HepG2 (cell line): ENCODE results near the gene FUT3. TPM values are rescaled to one million over a fixed set of nuclear protein-coding genes. Genes with fewer than 3 reads are reported as not detected.

Experiments
- ATAC-seq: fragments of 200-7000 bp; cut with Tn5 transposase; 3 replicates; pipeline ENCODE4 v1.9.1; 2020; ENCODE audit warnings: mild to moderate bottlenecking, moderate library complexity
- BruUV-seq: library from RNA; stranded (reverse); fragments of 400-500 nt; replicated peaks from 2 replicates; lab custom pipeline; 2021; lab: Mats Ljungman, UMichigan
- CTCF ChIA-PET: fragments of 300-600 bp; formaldehyde crosslinking; extraction: SDS; loops from one replicate; lab custom pipeline; 2021; ENCODE audit warnings: low total read pairs, inconsistent platforms, low intra/inter-chr PET ratio; lab: Yijun Ruan, JAX
- POLR2A ChIA-PET: fragments of 350-600 bp; sonication (Branson Sonifier 250); formaldehyde crosslinking; loops from one replicate; lab custom pipeline; 2020; ENCODE audit warnings: antibody characterized with exemption, inconsistent platforms; lab: Yijun Ruan, JAX
- DNase-seq: peaks from one replicate; pipeline ENCODE4 v3.0.0-alpha.2; 2015; ENCODE audit warnings: low spot score
- FAIRE-seq: peaks from 3 replicates; lab custom pipeline; 2011; peaks lifted over from hg19 to GRCh38; lab: Jason Lieb, UNC
- H2AFZ ChIP-seq: one replicate; pipeline ENCODE4 v1.6.1; 2011; ENCODE audit warnings: low read length, inconsistent platforms
- H3K27ac ChIP-seq: fragments of 300-600 bp; 3 replicates; pipeline ENCODE4 v1.8.0; 2011; ENCODE audit warnings: mixed run types, mild to moderate bottlenecking, mixed read lengths, low read length, inconsistent platforms; ENCODE audit not compliant: insufficient read depth; ENCODE audit errors: extremely low read length
- H3K27me3 ChIP-seq, 2 experiments: fragments of 200-600 bp in 1 of 2; 2 replicates in 1 of 2; 3 replicates in 1 of 2; pipeline versions ENCODE4 v1.6.0 to v1.8.0; 2011; ENCODE audit warnings: low read length in 2 of 2, mild to moderate bottlenecking in 2 of 2, moderate library complexity in 2 of 2, inconsistent platforms in 1 of 2; ENCODE audit not compliant: insufficient read depth in 2 of 2, control insufficient read depth in 1 of 2
- H3K36me3 ChIP-seq, 2 experiments: fragments of 200-600 bp in 1 of 2; replicated peaks in 1 of 2; 2 replicates in 1 of 2; 3 replicates in 1 of 2; pipeline versions ENCODE4 v1.5.1 to v1.8.0; 2011; ENCODE audit warnings: low read length in 2 of 2, inconsistent platforms in 1 of 2; ENCODE audit not compliant: insufficient read depth in 2 of 2, control insufficient read depth in 1 of 2
- H3K4me1 ChIP-seq: 2 replicates; pipeline ENCODE4 v1.5.1; 2012; ENCODE audit warnings: low read length, inconsistent platforms; ENCODE audit not compliant: insufficient read depth
- H3K4me2 ChIP-seq: 2 replicates; pipeline ENCODE4 v1.6.0; 2011; ENCODE audit warnings: low read depth, low read length, inconsistent platforms
- H3K4me3 ChIP-seq, 3 experiments: fragments of 200-600 bp in 1 of 3; sonication (generic), shearing (Covaris generic) in 1 of 3; replicated peaks in 1 of 3; 2 replicates each; pipeline ENCODE4 v1.5.1; 2011 to 2016; ENCODE audit warnings: low read length in 3 of 3, inconsistent platforms in 2 of 3, low read depth in 2 of 3, mild to moderate bottlenecking in 2 of 3, control low read depth in 1 of 3, mixed read lengths in 1 of 3; ENCODE audit not compliant: insufficient read depth in 1 of 3
- H3K79me2 ChIP-seq: one replicate; pipeline ENCODE4 v1.6.1; 2011; ENCODE audit warnings: low read length, inconsistent platforms; ENCODE audit not compliant: insufficient read depth
- H3K9ac ChIP-seq: 2 replicates; pipeline ENCODE4 v1.6.0; 2011; ENCODE audit warnings: mild to moderate bottlenecking, low read depth, low read length, inconsistent platforms; ENCODE audit not compliant: insufficient read depth
- H3K9me3 ChIP-seq: 2 replicates; pipeline ENCODE4 v1.5.1; 2012; ENCODE audit warnings: mild to moderate bottlenecking, low read length
- H4K20me1 ChIP-seq: 2 replicates; pipeline ENCODE4 v1.6.0; 2011; ENCODE audit warnings: inconsistent platforms, mild to moderate bottlenecking, low read length, moderate library complexity; ENCODE audit not compliant: insufficient read depth
- NR3C1 ChIP-seq: sonication (generic); formaldehyde crosslinking; IDR thresholded peaks from 2 replicates; pipeline ENCODE4 v1.4.0; 2020; ENCODE audit warnings: missing genetic modification reagents
- SCMH1 ChIP-seq: sonication (generic); formaldehyde crosslinking; IDR thresholded peaks from 2 replicates; pipeline ENCODE4 v1.9.0; 2021; ENCODE audit warnings: missing genetic modification reagents, mild to moderate bottlenecking, borderline replicate concordance
- TBX2 ChIP-seq: sonication (generic); formaldehyde crosslinking; IDR thresholded peaks from 2 replicates; pipeline ENCODE4 v1.5.0; 2020; ENCODE audit warnings: missing genetic modification reagents, mild to moderate bottlenecking, borderline replicate concordance
- ZBTB21 ChIP-seq: sonication (generic); formaldehyde crosslinking; IDR thresholded peaks from 2 replicates; pipeline ENCODE4 v1.4.0; 2020; ENCODE audit warnings: missing genetic modification reagents
- ZKSCAN5 ChIP-seq: sonication (generic); formaldehyde crosslinking; IDR thresholded peaks from 2 replicates; pipeline ENCODE4 v1.5.1; 2020; ENCODE audit warnings: mild to moderate bottlenecking, missing genetic modification reagents
- ZNF430 ChIP-seq: sonication (generic); formaldehyde crosslinking; IDR thresholded peaks from 2 replicates; pipeline ENCODE4 v1.9.0; 2021; ENCODE audit warnings: mild to moderate bottlenecking, missing genetic modification reagents
- ZNF543 ChIP-seq: sonication (generic); formaldehyde crosslinking; IDR thresholded peaks from 2 replicates; pipeline ENCODE4 v1.4.0; 2020; ENCODE audit warnings: mild to moderate bottlenecking, missing genetic modification reagents
- ZNF552 ChIP-seq: sonication (generic); formaldehyde crosslinking; IDR thresholded peaks from 2 replicates; pipeline ENCODE4 v1.9.0; 2022; ENCODE audit warnings: missing genetic modification reagents, mild to moderate bottlenecking, borderline replicate concordance
- WGBS: methylation state at CpG from one replicate; pipeline ENCODE4 v1.1.6; 2017; ENCODE audit warnings: low lambda C conversion rate; 5-methylcytosine and 5-hydroxymethylcytosine counted together
- in situ Hi-C: cut with HindIII; loops from 2 replicates; pipeline ENCODE4 v1.10.0; 2017; ENCODE audit warnings: low pct_unique_long_range_greater_than_20kb; ENCODE audit not compliant: extremely low pct_ligation_motif_present
- intact Hi-C: fragments of 100-400 bp; cut with micrococcal nuclease; formaldehyde crosslinking; loops from one replicate; pipeline ENCODE4 v1.10.0; 2022; ENCODE audit not compliant: unreplicated experiment
- polyA plus RNA-seq, 8 experiments: library from polyadenylated mRNA; depleted of rRNA in 3 of 8; stranded (reverse) in 7 of 8; unstranded in 1 of 8; fragments of >200 nt; fragmentation: Illumina TruSeq in 4 of 8; extraction: Trizol in 4 of 8; gene quantifications; 2 replicates each; pipeline versions ENCODE4 v1.2.1 to v1.2.3, GENCODE V29; 2011 to 2016; ENCODE audit warnings: low read depth in 4 of 8, missing spikeins in 1 of 8, mixed read lengths in 1 of 8; ENCODE audit not compliant: insufficient read depth in 1 of 8
- total RNA-seq, 5 experiments: library from RNA; depleted of rRNA; stranded (reverse); fragments of >200 nt; fragmentation: Illumina TruSeq; extraction: Trizol; gene quantifications; 2 replicates each; pipeline ENCODE4 v1.2.3, GENCODE V29; 2016; ENCODE audit warnings: low read depth in 1 of 5
- TF ChIP-seq, protein P1 (sequence below): sonication (generic); formaldehyde crosslinking; IDR thresholded peaks from 2 replicates; pipeline ENCODE4 v1.4.0; 2020; ENCODE audit warnings: missing genetic modification reagents
- TF ChIP-seq, protein P2 (sequence below): sonication (generic); formaldehyde crosslinking; IDR thresholded peaks from 2 replicates; pipeline ENCODE4 v1.9.0; 2021; ENCODE audit warnings: mild to moderate bottlenecking, missing genetic modification reagents
- TF ChIP-seq, protein P3 (sequence below): sonication (generic); formaldehyde crosslinking; IDR thresholded peaks from 2 replicates; pipeline ENCODE4 v1.4.0; 2020; ENCODE audit warnings: mild to moderate bottlenecking, missing genetic modification reagents

The FUT3 gene
- total and polyA plus RNA-seq, 2 of the 13 experiments (the other 11 are each of a cell fraction or from before 2014, with no cell fraction given) = 0.53 to 1.1 TPM

DNA sequence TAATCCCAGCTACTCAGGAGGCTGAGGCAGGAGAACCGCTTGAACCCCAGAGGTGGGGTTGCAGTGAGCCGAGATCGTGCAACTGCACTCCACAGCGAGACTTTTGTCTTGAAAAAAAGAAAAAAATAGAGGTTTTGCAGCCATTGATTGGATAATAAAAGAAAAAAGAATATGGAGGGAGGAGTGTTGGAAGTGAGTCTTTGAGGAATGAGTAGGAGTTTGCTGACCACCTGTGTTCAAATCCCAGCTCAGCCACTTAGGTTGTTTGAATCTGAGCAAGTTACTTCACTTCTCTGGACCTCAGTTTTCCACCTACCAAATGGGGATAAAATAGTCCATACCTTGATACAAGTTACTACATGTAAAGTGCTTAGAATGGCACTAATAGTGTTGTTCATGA is 40.1 kb downstream of the FUT3 start:
- Histone ChIP-seq H2AFZ (no peak overlapping the region), H3K36me3 (no peaks in the 10 kb centered on the region), H3K9me3 (no peaks in the 10 kb centered on the region), H3K4me1 (peaks cover 18% of the 10 kb centered on the region), H3K27me3 (no peaks in the 10 kb centered on the region), H3K27ac (no peak overlapping the region), H3K9ac (no peak overlapping the region), H3K4me3 (no peak overlapping the region), H3K79me2 (no peaks in the 10 kb centered on the region), H4K20me1 (no peaks in the 10 kb centered on the region), H3K4me2 (no peak overlapping the region)
- ChIA-PET POLR2A (no interaction called here), CTCF (no interaction called here)
- no TSS peak for BruUV-seq
- no peak for TF ChIP-seq ZNF543 (CRISPR knock-in tag)
- no peak for TF ChIP-seq TBX2 (CRISPR knock-in tag)
- TF ChIP-seq ZKSCAN5 = no peak
- TF ChIP-seq, protein P1, sequence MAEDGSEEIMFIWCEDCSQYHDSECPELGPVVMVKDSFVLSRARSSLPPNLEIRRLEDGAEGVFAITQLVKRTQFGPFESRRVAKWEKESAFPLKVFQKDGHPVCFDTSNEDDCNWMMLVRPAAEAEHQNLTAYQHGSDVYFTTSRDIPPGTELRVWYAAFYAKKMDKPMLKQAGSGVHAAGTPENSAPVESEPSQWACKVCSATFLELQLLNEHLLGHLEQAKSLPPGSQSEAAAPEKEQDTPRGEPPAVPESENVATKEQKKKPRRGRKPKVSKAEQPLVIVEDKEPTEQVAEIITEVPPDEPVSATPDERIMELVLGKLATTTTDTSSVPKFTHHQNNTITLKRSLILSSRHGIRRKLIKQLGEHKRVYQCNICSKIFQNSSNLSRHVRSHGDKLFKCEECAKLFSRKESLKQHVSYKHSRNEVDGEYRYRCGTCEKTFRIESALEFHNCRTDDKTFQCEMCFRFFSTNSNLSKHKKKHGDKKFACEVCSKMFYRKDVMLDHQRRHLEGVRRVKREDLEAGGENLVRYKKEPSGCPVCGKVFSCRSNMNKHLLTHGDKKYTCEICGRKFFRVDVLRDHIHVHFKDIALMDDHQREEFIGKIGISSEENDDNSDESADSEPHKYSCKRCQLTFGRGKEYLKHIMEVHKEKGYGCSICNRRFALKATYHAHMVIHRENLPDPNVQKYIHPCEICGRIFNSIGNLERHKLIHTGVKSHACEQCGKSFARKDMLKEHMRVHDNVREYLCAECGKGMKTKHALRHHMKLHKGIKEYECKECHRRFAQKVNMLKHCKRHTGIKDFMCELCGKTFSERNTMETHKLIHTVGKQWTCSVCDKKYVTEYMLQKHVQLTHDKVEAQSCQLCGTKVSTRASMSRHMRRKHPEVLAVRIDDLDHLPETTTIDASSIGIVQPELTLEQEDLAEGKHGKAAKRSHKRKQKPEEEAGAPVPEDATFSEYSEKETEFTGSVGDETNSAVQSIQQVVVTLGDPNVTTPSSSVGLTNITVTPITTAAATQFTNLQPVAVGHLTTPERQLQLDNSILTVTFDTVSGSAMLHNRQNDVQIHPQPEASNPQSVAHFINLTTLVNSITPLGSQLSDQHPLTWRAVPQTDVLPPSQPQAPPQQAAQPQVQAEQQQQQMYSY = no peak
- TF ChIP-seq NR3C1 (CRISPR knock-in tag) = no peak
- no peak for TF ChIP-seq ZNF552 (CRISPR knock-in tag)
- TF ChIP-seq ZBTB21 (CRISPR knock-in tag) = no peak
- no peak for TF ChIP-seq SCMH1
- TF ChIP-seq, protein P2, sequence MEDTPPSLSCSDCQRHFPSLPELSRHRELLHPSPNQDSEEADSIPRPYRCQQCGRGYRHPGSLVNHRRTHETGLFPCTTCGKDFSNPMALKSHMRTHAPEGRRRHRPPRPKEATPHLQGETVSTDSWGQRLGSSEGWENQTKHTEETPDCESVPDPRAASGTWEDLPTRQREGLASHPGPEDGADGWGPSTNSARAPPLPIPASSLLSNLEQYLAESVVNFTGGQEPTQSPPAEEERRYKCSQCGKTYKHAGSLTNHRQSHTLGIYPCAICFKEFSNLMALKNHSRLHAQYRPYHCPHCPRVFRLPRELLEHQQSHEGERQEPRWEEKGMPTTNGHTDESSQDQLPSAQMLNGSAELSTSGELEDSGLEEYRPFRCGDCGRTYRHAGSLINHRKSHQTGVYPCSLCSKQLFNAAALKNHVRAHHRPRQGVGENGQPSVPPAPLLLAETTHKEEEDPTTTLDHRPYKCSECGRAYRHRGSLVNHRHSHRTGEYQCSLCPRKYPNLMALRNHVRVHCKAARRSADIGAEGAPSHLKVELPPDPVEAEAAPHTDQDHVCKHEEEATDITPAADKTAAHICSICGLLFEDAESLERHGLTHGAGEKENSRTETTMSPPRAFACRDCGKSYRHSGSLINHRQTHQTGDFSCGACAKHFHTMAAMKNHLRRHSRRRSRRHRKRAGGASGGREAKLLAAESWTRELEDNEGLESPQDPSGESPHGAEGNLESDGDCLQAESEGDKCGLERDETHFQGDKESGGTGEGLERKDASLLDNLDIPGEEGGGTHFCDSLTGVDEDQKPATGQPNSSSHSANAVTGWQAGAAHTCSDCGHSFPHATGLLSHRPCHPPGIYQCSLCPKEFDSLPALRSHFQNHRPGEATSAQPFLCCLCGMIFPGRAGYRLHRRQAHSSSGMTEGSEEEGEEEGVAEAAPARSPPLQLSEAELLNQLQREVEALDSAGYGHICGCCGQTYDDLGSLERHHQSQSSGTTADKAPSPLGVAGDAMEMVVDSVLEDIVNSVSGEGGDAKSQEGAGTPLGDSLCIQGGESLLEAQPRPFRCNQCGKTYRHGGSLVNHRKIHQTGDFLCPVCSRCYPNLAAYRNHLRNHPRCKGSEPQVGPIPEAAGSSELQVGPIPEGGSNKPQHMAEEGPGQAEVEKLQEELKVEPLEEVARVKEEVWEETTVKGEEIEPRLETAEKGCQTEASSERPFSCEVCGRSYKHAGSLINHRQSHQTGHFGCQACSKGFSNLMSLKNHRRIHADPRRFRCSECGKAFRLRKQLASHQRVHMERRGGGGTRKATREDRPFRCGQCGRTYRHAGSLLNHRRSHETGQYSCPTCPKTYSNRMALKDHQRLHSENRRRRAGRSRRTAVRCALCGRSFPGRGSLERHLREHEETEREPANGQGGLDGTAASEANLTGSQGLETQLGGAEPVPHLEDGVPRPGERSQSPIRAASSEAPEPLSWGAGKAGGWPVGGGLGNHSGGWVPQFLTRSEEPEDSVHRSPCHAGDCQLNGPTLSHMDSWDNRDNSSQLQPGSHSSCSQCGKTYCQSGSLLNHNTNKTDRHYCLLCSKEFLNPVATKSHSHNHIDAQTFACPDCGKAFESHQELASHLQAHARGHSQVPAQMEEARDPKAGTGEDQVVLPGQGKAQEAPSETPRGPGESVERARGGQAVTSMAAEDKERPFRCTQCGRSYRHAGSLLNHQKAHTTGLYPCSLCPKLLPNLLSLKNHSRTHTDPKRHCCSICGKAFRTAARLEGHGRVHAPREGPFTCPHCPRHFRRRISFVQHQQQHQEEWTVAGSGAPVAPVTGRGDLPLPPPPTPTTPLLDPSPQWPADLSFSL (CRISPR knock-in tag) = no peak
- TF ChIP-seq, protein P3, sequence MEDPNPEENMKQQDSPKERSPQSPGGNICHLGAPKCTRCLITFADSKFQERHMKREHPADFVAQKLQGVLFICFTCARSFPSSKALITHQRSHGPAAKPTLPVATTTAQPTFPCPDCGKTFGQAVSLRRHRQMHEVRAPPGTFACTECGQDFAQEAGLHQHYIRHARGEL (CRISPR knock-in tag) = no peak
- no peak for TF ChIP-seq ZNF430 (CRISPR knock-in tag)
- DNase-seq (no peak), ATAC-seq (no peak), FAIRE-seq (no peak)
- WGBS = 92% methylated on average over 4 of the region's 4 CpGs
- in situ Hi-C loops = no loop called here
- intact Hi-C loops = no loop called here
